H9 (cell line): ENCODE measurements around the gene OSBPL10. TPM values are rescaled to one million over a fixed set of nuclear protein-coding genes. Genes with fewer than 3 reads are reported as not detected.

Experiments
- DNase-seq: peaks from one replicate; pipeline ENCODE4 v3.0.0-alpha.2; 2017
- H2AFZ ChIP-seq: one replicate; pipeline ENCODE4 v1.6.1; 2013; ENCODE audit warnings: mild to moderate bottlenecking, low read length, control low read depth, moderate library complexity
- H2AK5ac ChIP-seq: 2 replicates; pipeline ENCODE4 v1.6.1; 2013; ENCODE audit warnings: low read length, control low read depth, mixed read lengths; ENCODE audit not compliant: insufficient read length
- H2BK120ac ChIP-seq: one replicate; pipeline ENCODE4 v1.6.1; 2013; ENCODE audit warnings: low read depth, mild to moderate bottlenecking, low read length, control low read depth, inconsistent platforms; ENCODE audit not compliant: poor library complexity, severe bottlenecking
- H2BK12ac ChIP-seq: 2 replicates; pipeline ENCODE4 v1.6.1; 2013; ENCODE audit warnings: low read length, control low read depth, mixed read lengths, low read depth; ENCODE audit not compliant: insufficient read length
- H2BK15ac ChIP-seq: 2 replicates; pipeline ENCODE4 v1.6.1; 2013; ENCODE audit warnings: low read depth, low read length, control low read depth
- H2BK20ac ChIP-seq: one replicate; pipeline ENCODE4 v1.6.1; 2013; ENCODE audit warnings: low read depth, mild to moderate bottlenecking, low read length, control low read depth, inconsistent platforms; ENCODE audit not compliant: poor library complexity, severe bottlenecking
- H2BK5ac ChIP-seq: 2 replicates; pipeline ENCODE4 v1.6.1; 2013; ENCODE audit warnings: low read length, control low read depth, mixed read lengths; ENCODE audit not compliant: insufficient read length
- H3K14ac ChIP-seq: 2 replicates; pipeline ENCODE4 v1.6.1; 2013; ENCODE audit warnings: low read length, control low read depth; ENCODE audit not compliant: insufficient read depth
- H3K18ac ChIP-seq: 2 replicates; pipeline ENCODE4 v1.6.1; 2013; ENCODE audit warnings: low read depth, mild to moderate bottlenecking, mixed read lengths, low read length, control low read depth; ENCODE audit not compliant: insufficient read length
- H3K23ac ChIP-seq: 2 replicates; pipeline ENCODE4 v1.6.1; 2013; ENCODE audit warnings: low read length, control low read depth, mixed read lengths, low read depth; ENCODE audit not compliant: insufficient read length
- H3K23me2 ChIP-seq: 2 replicates; pipeline ENCODE4 v1.6.1; 2013; ENCODE audit warnings: low read depth, mild to moderate bottlenecking, mixed read lengths, low read length, control low read depth; ENCODE audit not compliant: insufficient read length, poor library complexity, severe bottlenecking
- H3K27ac ChIP-seq: 2 replicates; pipeline ENCODE4 v1.5.1; 2013; ENCODE audit warnings: low read length, control low read depth, mixed read lengths, low read depth; ENCODE audit not compliant: insufficient read length
- H3K27me3 ChIP-seq: 2 replicates; pipeline ENCODE4 v1.6.1; 2013; ENCODE audit warnings: low read length, control low read depth, inconsistent platforms; ENCODE audit not compliant: insufficient read depth
- H3K4ac ChIP-seq: 2 replicates; pipeline ENCODE4 v1.6.1; 2013; ENCODE audit warnings: low read depth, mild to moderate bottlenecking, control low read depth, inconsistent platforms, low read length, moderate library complexity
- H3K4me1 ChIP-seq: 2 replicates; pipeline ENCODE4 v1.6.1; 2013; ENCODE audit warnings: low read length, control low read depth, inconsistent platforms; ENCODE audit not compliant: insufficient read depth
- H3K4me2 ChIP-seq: 2 replicates; pipeline ENCODE4 v1.6.1; 2013; ENCODE audit warnings: low read length, control low read depth, mixed read lengths; ENCODE audit not compliant: insufficient read length, insufficient read depth
- H3K56ac ChIP-seq: 2 replicates; pipeline ENCODE4 v1.6.1; 2013; ENCODE audit warnings: low read depth, mild to moderate bottlenecking, mixed read lengths, low read length, control low read depth; ENCODE audit not compliant: insufficient read length
- H3K79me1 ChIP-seq: 2 replicates; pipeline ENCODE4 v1.6.1; 2013; ENCODE audit warnings: low read depth, mild to moderate bottlenecking, moderate library complexity, low read length, control low read depth, inconsistent platforms; ENCODE audit not compliant: insufficient read depth, poor library complexity, severe bottlenecking
- H3K79me2 ChIP-seq: 2 replicates; pipeline ENCODE4 v1.6.1; 2013; ENCODE audit warnings: low read length, control low read depth, inconsistent platforms; ENCODE audit not compliant: insufficient read depth
- H3K9ac ChIP-seq: 2 replicates; pipeline ENCODE4 v1.6.1; 2013; ENCODE audit warnings: low read length, control low read depth, mixed read lengths; ENCODE audit not compliant: insufficient read length; ENCODE audit errors: extremely low read depth
- H3K9me3 ChIP-seq: one replicate; pipeline ENCODE4 v1.6.1; 2013; ENCODE audit warnings: low read depth, low read length, inconsistent platforms; ENCODE audit not compliant: control insufficient read depth
- H3T11ph ChIP-seq: one replicate; pipeline ENCODE4 v1.6.1; 2013; ENCODE audit warnings: mild to moderate bottlenecking, low read length, control low read depth, inconsistent platforms
- H4K20me1 ChIP-seq: one replicate; pipeline ENCODE4 v1.6.1; 2013; ENCODE audit not compliant: control insufficient read depth, insufficient read length, insufficient read depth
- H4K5ac ChIP-seq: 2 replicates; pipeline ENCODE4 v1.6.1; 2013; ENCODE audit warnings: low read depth, mild to moderate bottlenecking, mixed read lengths, low read length, control low read depth; ENCODE audit not compliant: insufficient read length
- H4K8ac ChIP-seq: replicated peaks from 2 replicates; pipeline ENCODE4 v1.6.1; 2013; ENCODE audit warnings: low read length, control low read depth, mixed read lengths, low read depth; ENCODE audit not compliant: insufficient read length
- H4K91ac ChIP-seq: 2 replicates; pipeline ENCODE4 v1.6.1; 2013; ENCODE audit warnings: low read depth, mild to moderate bottlenecking, moderate library complexity, mixed read lengths, low read length, control low read depth; ENCODE audit not compliant: insufficient read length
- H3K27ac Mint-ChIP-seq, 3 experiments: 2 replicates in 2 of 3; 3 replicates in 1 of 3; pipeline ENCODE4 v1.8.0; 2020 to 2021; ENCODE audit warnings: mixed read lengths in 3 of 3, mild to moderate bottlenecking in 1 of 3, moderate library complexity in 1 of 3
- H3K27me3 Mint-ChIP-seq: 2 replicates; pipeline ENCODE4 v1.8.0; 2021; ENCODE audit warnings: low read depth, mild to moderate bottlenecking, moderate library complexity, mixed read lengths
- H3K36me3 Mint-ChIP-seq, 3 experiments: 2 replicates in 2 of 3; 3 replicates in 1 of 3; pipeline ENCODE4 v1.8.0; 2020 to 2021; ENCODE audit warnings: low read depth in 3 of 3, mixed read lengths in 3 of 3; ENCODE audit not compliant: insufficient read depth in 1 of 3
- H3K4me1 Mint-ChIP-seq, 2 experiments: 2 replicates each; pipeline ENCODE4 v1.8.0; 2020; ENCODE audit warnings: mixed read lengths in 2 of 2
- H3K4me3 Mint-ChIP-seq, 2 experiments: 2 replicates in 1 of 2; 3 replicates in 1 of 2; pipeline ENCODE4 v1.8.0; 2020 to 2021; ENCODE audit warnings: mild to moderate bottlenecking in 2 of 2, mixed read lengths in 2 of 2, moderate library complexity in 1 of 2
- H3K9me3 Mint-ChIP-seq, 2 experiments: 2 replicates in 1 of 2; 3 replicates in 1 of 2; pipeline ENCODE4 v1.8.0; 2020; ENCODE audit warnings: mild to moderate bottlenecking in 2 of 2, mixed read lengths in 2 of 2, moderate library complexity in 1 of 2
- CTCF ChIP-seq: fragments of 200-600 bp; sonication (generic); conservative IDR thresholded peaks from 3 replicates; pipeline ENCODE4 v1.8.0; 2021; ENCODE audit warnings: antibody characterized with exemption, mild to moderate bottlenecking
- WGBS: extraction: QIAGEN DNeasy Blood & Tissue Kit; methylation state at CpG from one replicate; pipeline ENCODE4 v1.1.7; 2013; ENCODE audit warnings: missing lambda C conversion rate, low lambda C conversion rate, mixed read lengths; ENCODE audit not compliant: insufficient read length; ENCODE audit errors: extremely low coverage; 5-methylcytosine and 5-hydroxymethylcytosine counted together
- total RNA-seq: library from RNA; stranded (reverse); gene quantifications from 2 replicates; pipeline ENCODE4 v1.2.1, GENCODE V29; 2021

OSBPL10 gene
- total RNA-seq, 1 experiment from 2014 or later, result 42.7 TPM

GRCh38 chr3:31976302-31976701, 4.8 kb downstream of the OSBPL10 start:
- no peak overlapping the region for H3K23ac ChIP-seq
- no peak overlapping the region for H3K4ac ChIP-seq
- no peak overlapping the region for H3T11ph ChIP-seq
- H4K91ac ChIP-seq, result no peak overlapping the region
- H3K9ac ChIP-seq, result no peak overlapping the region
- no peak overlapping the region for H3K27ac ChIP-seq
- H3K4me1 ChIP-seq, result peaks cover 4% of the 10 kb centered on the region; the same call in 1 of the 2 replicates
- H4K20me1 ChIP-seq, result no peaks in the 10 kb centered on the region
- WGBS, result no CpG with 5 or more reads among the region's 2 CpGs
- Mint-ChIP-seq H3K4me3 (no peak overlapping the region), H3K27me3 (no peaks in the 10 kb centered on the region), H3K9me3 (no peaks in the 10 kb centered on the region), H3K27ac (peak overlapping the region in 1 of 3 experiments; percentile 45; a peak in 1 of 7 replicates), H3K36me3 (peaks cover 8 to 17% (median 11%) of the 10 kb centered on the region in 3 experiments), H3K4me1 (peaks cover 26 to 44% of the 10 kb centered on the region in 2 experiments)
- no peaks in the 10 kb centered on the region for H3K79me1 ChIP-seq
- H3K27me3 ChIP-seq, result no peaks in the 10 kb centered on the region
- H3K79me2 ChIP-seq, result peaks cover 31% of the 10 kb centered on the region; the same call in 1 of the 2 replicates
- no peak overlapping the region for H2AK5ac ChIP-seq
- no peak overlapping the region for H2AFZ ChIP-seq
- H3K4me2 ChIP-seq, result no peak overlapping the region
- H3K9me3 ChIP-seq, result no peaks in the 10 kb centered on the region
- H3K23me2 ChIP-seq, result peaks cover 6% of the 10 kb centered on the region
- H3K56ac ChIP-seq, result no peak overlapping the region
- H2BK20ac ChIP-seq, result no peak overlapping the region
- H2BK120ac ChIP-seq, result no peak overlapping the region
- no peak overlapping the region for H4K5ac ChIP-seq
- DNase-seq, result no peak
- no peak overlapping the region for H2BK5ac ChIP-seq
- H3K14ac ChIP-seq, result no peak overlapping the region
- H2BK15ac ChIP-seq, result no peak overlapping the region
- H4K8ac ChIP-seq, result no peak overlapping the region
- no peak overlapping the region for H3K18ac ChIP-seq
- H2BK12ac ChIP-seq, result no peak overlapping the region
- no peak for TF ChIP-seq CTCF
